ENCODE results near the gene C11orf86. TPM values are rescaled to one million over a fixed set of nuclear protein-coding genes. Genes with fewer than 3 reads are reported as not detected.
A peak's percentile ranks its signal among the peaks of the same experiment; 100 is the strongest.

Gene C11orf86
- total RNA-seq, 2 donors from 2014 or later: 23.0 to 31.6 TPM

DNA sequence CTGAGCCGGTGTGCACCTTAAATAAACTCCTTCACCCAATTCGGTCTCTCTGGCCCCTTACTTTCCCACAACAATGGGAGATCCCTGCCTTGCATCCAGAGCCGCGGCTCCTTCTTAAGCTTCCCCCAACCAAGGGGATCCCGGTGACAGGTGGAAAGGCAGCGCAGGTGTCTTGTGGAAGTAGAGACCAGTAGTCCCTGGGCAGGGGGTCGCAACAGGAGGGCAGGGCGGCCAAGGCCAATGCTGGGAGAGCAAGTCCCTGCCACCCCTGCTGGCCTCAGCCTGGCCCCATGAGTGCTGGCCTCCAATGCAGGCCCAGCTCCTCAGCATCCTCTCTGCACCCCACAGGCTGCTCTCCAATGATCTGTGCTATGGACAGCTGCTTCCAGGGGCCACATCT lies 39.9 kb downstream of the C11orf86 start:
- Histone ChIP-seq H3K4me1 (no peaks in the 10 kb centered on the region), H3K36me3 (no peaks in the 10 kb centered on the region), H3K27ac (no peak overlapping the region), H3K9ac (ENCODE audit: low read depth in 2 of 2, low read length in 2 of 2) (no peak overlapping the region), H3K4me3 (no peak overlapping the region), H3K27me3 (no peaks in the 10 kb centered on the region), H3K9me3 (no peaks in the 10 kb centered on the region)
- intact Hi-C loops (cut with DNase I): no loop called here
- DNase-seq: no peak
- no peak for TF ChIP-seq CTCF (IDR thresholded peaks at IDR 0.05)

DNA sequence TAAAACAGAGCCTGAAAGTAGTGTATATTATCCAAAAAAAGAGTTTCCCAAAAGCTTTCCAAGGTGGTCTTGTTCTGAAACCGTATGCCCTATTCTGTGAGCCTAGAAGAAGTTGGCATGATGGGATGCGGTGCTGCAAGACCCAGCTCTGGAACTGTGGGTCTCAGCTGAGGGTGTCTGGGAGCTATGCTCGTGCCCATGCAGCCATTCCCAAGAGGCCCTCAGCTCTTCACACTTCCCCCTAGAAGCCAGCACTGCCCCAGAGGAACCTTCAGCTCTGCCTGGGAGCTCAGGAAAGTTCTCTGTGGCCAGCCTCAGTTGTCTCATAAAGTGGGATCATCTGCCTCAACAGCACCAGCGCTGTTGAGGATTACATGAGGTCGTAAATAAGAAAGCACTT lies 41.4 kb downstream of the C11orf86 start:
- intact Hi-C loops (cut with DNase I): no loop called here
- H3K27ac ChIP-seq: no peak overlapping the region

GRCh38 chr11:67020949-67021348 lies 45.8 kb downstream of the C11orf86 start:
- no peak for TF ChIP-seq CTCF (IDR thresholded peaks at IDR 0.05)
- Histone ChIP-seq H3K9me3 (no peaks in the 10 kb centered on the region), H3K27ac (no peak overlapping the region), H3K4me3 (no peak overlapping the region), H3K27me3 (peaks cover 22% of the 10 kb centered on the region), H3K9ac (ENCODE audit: low read depth in 2 of 2, low read length in 2 of 2) (no peak overlapping the region), H3K4me1 (peaks cover 6% of the 10 kb centered on the region), H3K36me3 (no peaks in the 10 kb centered on the region)
- intact Hi-C loops (cut with DNase I): no loop called here
- no peak for DNase-seq

More for the DNA sequence above, 41.4 kb downstream of the C11orf86 start:
- H3K27me3 ChIP-seq: no peaks in the 10 kb centered on the region
- no peak for TF ChIP-seq CTCF (IDR thresholded peaks at IDR 0.05)
- no peak overlapping the region for H3K9ac ChIP-seq (ENCODE audit: low read depth in 2 of 2, low read length in 2 of 2)
- H3K9me3 ChIP-seq: no peaks in the 10 kb centered on the region
- H3K4me1 ChIP-seq: no peaks in the 10 kb centered on the region
- DNase-seq: no peak
- H3K4me3 ChIP-seq: no peak overlapping the region
- no peaks in the 10 kb centered on the region for H3K36me3 ChIP-seq

- peak overlapping the region; percentile 11 for H3K4me3 ChIP-seq
- no peak overlapping the region for H3K27ac ChIP-seq
- H3K27me3 ChIP-seq: peaks cover 22% of the 10 kb centered on the region
- H3K36me3 ChIP-seq: no peaks in the 10 kb centered on the region
- H3K4me1 ChIP-seq: peaks cover 6% of the 10 kb centered on the region
- DNase-seq: peak; percentile 55
- intact Hi-C loops (cut with DNase I): no loop called here
- no peak for TF ChIP-seq CTCF (IDR thresholded peaks at IDR 0.05)
- no peaks in the 10 kb centered on the region for H3K9me3 ChIP-seq
- H3K9ac ChIP-seq (ENCODE audit: low read depth in 2 of 2, low read length in 2 of 2): peak overlapping the region in 1 of 2 donors; percentile 35
Measured at GRCh38 chr11:67022341-67022933, 47.3 kb downstream of the C11orf86 start.

GRCh38 chr11:67022961-67023956 lies 48.2 kb downstream of the C11orf86 start, which contains the start of gene SYT12:
TSS of gene SYT12 (plus strand) at chr11:67023134. CDS start at chr11:67030145, 7,011 bp downstream.
- TF ChIP-seq CTCF (IDR thresholded peaks at IDR 0.05): no peak
- Histone ChIP-seq H3K4me1 (peaks cover 6% of the 10 kb centered on the region), H3K27ac (no peak within 1 kb of the TSS), H3K9ac (ENCODE audit: low read depth in 2 of 2, low read length in 2 of 2) (peak within 1 kb of the TSS in 1 of 2 donors; percentile 35), H3K9me3 (no peaks in the 10 kb centered on the region), H3K27me3 (peaks cover 22% of the 10 kb centered on the region), H3K36me3 (no peaks in the 10 kb centered on the region), H3K4me3 (peak within 1 kb of the TSS; percentile 24)
- intact Hi-C loops (cut with DNase I): no loop called here
- DNase-seq: no peak

Measured in colonic mucosa (tissue), 4 donors.